Panc1 (cell line): ENCODE results near the gene CAMK4. TPM values are rescaled to one million over a fixed set of nuclear protein-coding genes. Genes with fewer than 3 reads are reported as not detected.

ENCODE experiments used
- ATAC-seq: fragments of 200-7000 bp; cut with Tn5 transposase; 2 replicates; pipeline ENCODE4 v1.9.1; 2020; ENCODE audit warnings: mild to moderate bottlenecking, moderate library complexity
- BruUV-seq: library from RNA; stranded (reverse); fragments of 400-500 nt; replicated peaks from 2 replicates; lab custom pipeline; 2021; lab: Mats Ljungman, UMichigan
- CTCF ChIA-PET: fragments of 300-600 bp; sonication (Branson Sonifier 250); formaldehyde crosslinking; loops from one replicate; lab custom pipeline; 2022; ENCODE audit warnings: antibody characterized with exemption; lab: Charles Lee
- POLR2A ChIA-PET: fragments of 300-600 bp; sonication (Branson Sonifier 250); formaldehyde crosslinking; loops from one replicate; lab custom pipeline; 2022; ENCODE audit warnings: antibody characterized with exemption; lab: Charles Lee
- DNase-seq: peaks from one replicate; pipeline ENCODE4 v3.0.0-alpha.2; 2010; ENCODE audit warnings: low read depth, low spot score
- H3K27ac ChIP-seq: 2 replicates; pipeline ENCODE4 v1.5.1; 2011; ENCODE audit warnings: mild to moderate bottlenecking, low read length, inconsistent platforms
- H3K27me3 ChIP-seq: fragments of 200-500 bp; sonication (Bioruptor generic); 2 replicates; pipeline ENCODE4 v1.6.0; 2014; ENCODE audit warnings: low read length, inconsistent platforms; ENCODE audit not compliant: control insufficient read depth, insufficient read depth
- H3K36me3 ChIP-seq: fragments of 200-500 bp; sonication (Bioruptor generic); 2 replicates; pipeline ENCODE4 v1.5.1; 2014; ENCODE audit warnings: inconsistent platforms, mild to moderate bottlenecking, low read length, moderate library complexity; ENCODE audit not compliant: control insufficient read depth, insufficient read depth
- H3K4me1 ChIP-seq: 2 replicates; pipeline ENCODE4 v1.5.1; 2011; ENCODE audit warnings: inconsistent platforms, mild to moderate bottlenecking, low read length, moderate library complexity; ENCODE audit not compliant: control insufficient read depth, insufficient read depth
- H3K4me3 ChIP-seq, 2 experiments: 2 replicates each; pipeline ENCODE4 v1.5.1; 2011 to 2012; ENCODE audit warnings: low read depth in 2 of 2, low read length in 2 of 2, mild to moderate bottlenecking in 2 of 2, inconsistent platforms in 1 of 2, moderate library complexity in 1 of 2
- H3K9me3 ChIP-seq: fragments of 200-500 bp; sonication (Bioruptor generic); 2 replicates; pipeline ENCODE4 v1.5.1; 2014; ENCODE audit warnings: low read depth, mild to moderate bottlenecking, inconsistent platforms, low read length, moderate library complexity; ENCODE audit not compliant: control insufficient read depth, insufficient read depth
- CTCF ChIP-seq: fragments of 450-650 bp; IDR thresholded peaks from 2 replicates; pipeline ENCODE4 v1.5.1; 2017; ENCODE audit warnings: mild to moderate bottlenecking
- POLR2AphosphoS5 ChIP-seq: IDR thresholded peaks from 2 replicates; pipeline ENCODE4 v1.6.1; 2012; ENCODE audit warnings: mild to moderate bottlenecking, low read depth, low read length, moderate library complexity
- REST ChIP-seq, 2 experiments: IDR thresholded peaks; 2 replicates each; pipeline ENCODE4 v1.6.1; 2011 to 2012; ENCODE audit warnings: low read depth in 2 of 2, control low read depth in 1 of 2, low read length in 1 of 2, mild to moderate bottlenecking in 1 of 2, moderate library complexity in 1 of 2; ENCODE audit not compliant: insufficient read depth in 1 of 2
- SIN3A ChIP-seq: IDR thresholded peaks from 2 replicates; pipeline ENCODE4 v1.6.1; 2012; ENCODE audit warnings: low read depth, mild to moderate bottlenecking, low read length, moderate library complexity, borderline replicate concordance; ENCODE audit not compliant: insufficient read depth
- TCF7L2 ChIP-seq: IDR thresholded peaks from 2 replicates; pipeline ENCODE4 v1.6.1; 2011; ENCODE audit warnings: mild to moderate bottlenecking, low read depth, low read length, inconsistent platforms
- in situ Hi-C: cut with HindIII; loops from 2 replicates; pipeline ENCODE4 v1.10.0; 2016; ENCODE audit warnings: low sequenced_read_pairs, low pct_unique_long_range_greater_than_20kb
- intact Hi-C: fragments of 100-400 bp; cut with micrococcal nuclease; formaldehyde crosslinking; loops from one replicate; pipeline ENCODE4 v1.10.0; 2022; ENCODE audit not compliant: unreplicated experiment
- total RNA-seq: library from RNA; stranded (reverse); gene quantifications from one replicate; pipeline ENCODE4 v1.2.1, GENCODE V29; 2021; ENCODE audit not compliant: unreplicated experiment

Gene CAMK4
- total RNA-seq, 1 experiment from 2014 or later: 0.39 TPM

- H3K4me3 ChIP-seq: no peak overlapping the region
- H3K27me3 ChIP-seq: peaks cover 2% of the 10 kb centered on the region; the same call in 1 of the 2 replicates
- ChIA-PET POLR2A (no interaction called here), CTCF (no interaction called here)
- TF ChIP-seq POLR2AphosphoS5 (no peak), CTCF (no peak), SIN3A (no peak), TCF7L2 (no peak), REST (IDR thresholded peaks at IDR 0.05; ENCODE audit: insufficient read depth in 1 of 2, low read depth in 2 of 2, low read length in 1 of 2) (no peak)
- no peak for DNase-seq
- H3K9me3 ChIP-seq: no peaks in the 10 kb centered on the region
- no TSS peak for BruUV-seq
- in situ Hi-C loops (no loop called here), intact Hi-C loops (no loop called here)
- H3K36me3 ChIP-seq: no peaks in the 10 kb centered on the region
- H3K4me1 ChIP-seq: no peaks in the 10 kb centered on the region
- H3K27ac ChIP-seq: no peak overlapping the region
- ATAC-seq: no peak
Measured at GRCh38 chr5:111242606-111243005, 18.4 kb downstream of the CAMK4 start.

- POLR2A ChIA-PET: no interaction called here
- DNase-seq (no peak), ATAC-seq (no peak)
- TF ChIP-seq REST (IDR thresholded peaks at IDR 0.05; ENCODE audit: insufficient read depth in 1 of 2, low read depth in 2 of 2, low read length in 1 of 2): no peak
- TF ChIP-seq CTCF: no peak
- no peak for TF ChIP-seq TCF7L2
- no peak for TF ChIP-seq POLR2AphosphoS5
- no peak for TF ChIP-seq SIN3A
- in situ Hi-C loops: no loop called here
- H3K36me3 ChIP-seq: no peaks in the 10 kb centered on the region
- intact Hi-C loops: no loop called here
- no peaks in the 10 kb centered on the region for H3K4me1 ChIP-seq
- no peak overlapping the region for H3K4me3 ChIP-seq
- no peak overlapping the region for H3K27ac ChIP-seq
- CTCF ChIA-PET: no interaction called here
- H3K27me3 ChIP-seq: peaks cover 2% of the 10 kb centered on the region; the same call in 1 of the 2 replicates
- no TSS peak for BruUV-seq
- no peaks in the 10 kb centered on the region for H3K9me3 ChIP-seq
Measured at GRCh38 chr5:111243318-111243717, 19.1 kb downstream of the CAMK4 start.
